ENCODE results near the gene APOL1.

- no peak for TF ChIP-seq POLR2A (IDR thresholded peaks at IDR 0.05; ENCODE audit: borderline replicate concordance, extremely low read depth, insufficient read depth, insufficient read length)
- no peak for TF ChIP-seq ZBTB33 (IDR thresholded peaks at IDR 0.05; ENCODE audit: extremely low read depth, insufficient replicate concordance, low read length)
- no peak for TF ChIP-seq EGR1 (IDR thresholded peaks at IDR 0.05; ENCODE audit: low read depth)
- TF ChIP-seq SIN3A (IDR thresholded peaks at IDR 0.05; ENCODE audit: low read depth), result no peak
- TF ChIP-seq CTCF (IDR thresholded peaks at IDR 0.05 in 2 of 3, conservative IDR thresholded peaks at IDR 0.05 in 1 of 3; ENCODE audit: borderline replicate concordance in 1 of 3, insufficient read depth in 1 of 3, low read depth in 2 of 3, low read length in 2 of 3), result no peak
- no peak for TF ChIP-seq MAX (IDR thresholded peaks at IDR 0.05)
- TF ChIP-seq EZH2 (IDR thresholded peaks at IDR 0.05), result no peak
- no peak for TF ChIP-seq EZH2phosphoT487 (IDR thresholded peaks at IDR 0.05; ENCODE audit: borderline replicate concordance)
These were observed 15.2 kb upstream of the APOL1 start for GRCh38 chr22:36237462-36238372.

All from HCT116 (cell line).